Uterus (tissue), 4 donors: ENCODE data around the gene TRUB2. TPM values are rescaled to one million over a fixed set of nuclear protein-coding genes. Genes with fewer than 3 reads are reported as not detected.

Experiments
- DNase-seq, 2 donors: peaks; one replicate each; pipeline ENCODE4 v3.0.0-alpha.2; 2019 to 2020
- H3K27ac ChIP-seq, 2 donors: fragments of 200-600 bp; sonication (generic); 1 replicate in 1 of 2; 2 replicates in 1 of 2; pipeline ENCODE4 v1.5.1; 2016 to 2018
- H3K27me3 ChIP-seq, 2 donors: fragments of 200-600 bp; sonication (generic); one replicate each; pipeline ENCODE4 v1.5.1; 2018 to 2019; ENCODE audit warnings: control low read depth in 1 of 2
- H3K36me3 ChIP-seq, 2 donors: fragments of 200-600 bp; sonication (generic); one replicate each; pipeline ENCODE4 v1.5.1; 2019; ENCODE audit warnings: control low read depth in 1 of 2
- H3K4me1 ChIP-seq, 2 donors: fragments of 200-600 bp; sonication (generic); one replicate each; pipeline ENCODE4 v1.5.1; 2018 to 2019; ENCODE audit warnings: control low read depth in 1 of 2
- H3K4me3 ChIP-seq, 2 donors: fragments of 200-600 bp; sonication (generic); 1 replicate in 1 of 2; 2 replicates in 1 of 2; pipeline ENCODE4 v1.5.1; 2018 to 2019; ENCODE audit warnings: mild to moderate bottlenecking in 1 of 2
- H3K9me3 ChIP-seq, 2 donors: fragments of 200-600 bp; sonication (generic); one replicate each; pipeline ENCODE4 v1.5.1; 2019; ENCODE audit warnings: control low read depth in 1 of 2
- CTCF ChIP-seq, 4 experiments: fragments of 200-600 bp in 2 of 4; fragments of 450-650 bp in 2 of 4; sonication (generic) in 2 of 4; IDR thresholded peaks; one replicate each; pipeline ENCODE4 v1.5.1; 2016 to 2019; ENCODE audit warnings: antibody characterized with exemption in 4 of 4, mild to moderate bottlenecking in 2 of 4, moderate library complexity in 1 of 4
- POLR2A ChIP-seq, 2 donors: fragments of 450-650 bp; IDR thresholded peaks; one replicate each; pipeline ENCODE4 v1.6.1; 2016; ENCODE audit warnings: antibody characterized with exemption in 2 of 2, mild to moderate bottlenecking in 1 of 2, moderate library complexity in 1 of 2
- intact Hi-C: fragments of 100-400 bp; cut with DNase I; formaldehyde crosslinking; loops from one replicate; pipeline ENCODE4 v1.15.1; 2023; ENCODE audit warnings: low total_unique reads
- total RNA-seq, 4 donors: library from RNA; depleted of rRNA in 3 of 4; stranded (reverse); fragments of >200 nt in 3 of 4; gene quantifications; one replicate each; pipeline versions ENCODE4 v1.1.0 to v1.2.4, GENCODE V29; 2014 to 2023
- donor health status: DM: yes; HTN: yes; CAD: no.

TRUB2 gene
- total RNA-seq, 4 donors from 2014 or later = 0.29 to 14.0 (median 9.7) TPM

GRCh38 chr9:128298535-128299482, 23.4 kb downstream of the TRUB2 start:
- Histone ChIP-seq H3K36me3 (no peaks in the 10 kb centered on the region), H3K4me3 (no peak overlapping the region), H3K27ac (no peak overlapping the region), H3K27me3 (no peaks in the 10 kb centered on the region), H3K9me3 (no peaks in the 10 kb centered on the region), H3K4me1 (no peaks in the 10 kb centered on the region)
- TF ChIP-seq POLR2A (IDR thresholded peaks at IDR 0.05) (no peak), CTCF (IDR thresholded peaks at IDR 0.05) (no peak)
- DNase-seq = no peak
- intact Hi-C loops = no loop called here

GRCh38 chr9:128297221-128297773, 24.9 kb downstream of the TRUB2 start:
- H3K9me3 ChIP-seq = no peaks in the 10 kb centered on the region
- DNase-seq = no peak
- TF ChIP-seq POLR2A (IDR thresholded peaks at IDR 0.05) = no peak
- no peak for TF ChIP-seq CTCF (IDR thresholded peaks at IDR 0.05)
- H3K27ac ChIP-seq = no peak overlapping the region
- H3K36me3 ChIP-seq = no peaks in the 10 kb centered on the region
- no peak overlapping the region for H3K4me3 ChIP-seq
- H3K27me3 ChIP-seq = no peaks in the 10 kb centered on the region
- H3K4me1 ChIP-seq = no peaks in the 10 kb centered on the region
- intact Hi-C loops = no loop called here

GRCh38 chr9:128296340-128297220, 25.7 kb downstream of the TRUB2 start:
- Histone ChIP-seq H3K4me3 (no peak overlapping the region), H3K9me3 (no peaks in the 10 kb centered on the region), H3K27ac (no peak overlapping the region), H3K4me1 (no peaks in the 10 kb centered on the region), H3K27me3 (no peaks in the 10 kb centered on the region), H3K36me3 (no peaks in the 10 kb centered on the region)
- intact Hi-C loops = no loop called here
- no peak for DNase-seq
- TF ChIP-seq CTCF (IDR thresholded peaks at IDR 0.05) = no peak
- TF ChIP-seq POLR2A (IDR thresholded peaks at IDR 0.05) = no peak

- intact Hi-C loops = no loop called here
- Histone ChIP-seq H3K36me3 (no peaks in the 10 kb centered on the region), H3K27me3 (no peaks in the 10 kb centered on the region), H3K9me3 (no peaks in the 10 kb centered on the region), H3K4me1 (no peaks in the 10 kb centered on the region), H3K4me3 (no peak overlapping the region), H3K27ac (no peak overlapping the region)
- DNase-seq = no peak
- TF ChIP-seq CTCF (IDR thresholded peaks at IDR 0.05) (no peak), POLR2A (IDR thresholded peaks at IDR 0.05) (no peak)
Measured at GRCh38 chr9:128294142-128294541, 28.1 kb downstream of the TRUB2 start.
